Stomach smooth muscle (tissue), 2 donors: ENCODE measurements around the gene ZBTB44.
"Not testable (repeated sequence)": the region's sequence is repeated elsewhere in the genome, so short reads cannot be mapped to it uniquely, and the experiment has no call there.

Experiments used
- H3K27ac ChIP-seq: one replicate; pipeline ENCODE4 v1.7.0; 2013; ENCODE audit warnings: mild to moderate bottlenecking, low read length, inconsistent platforms
- H3K27me3 ChIP-seq, 2 donors: one replicate each; pipeline ENCODE4 v1.7.0; 2013; ENCODE audit warnings: low read length in 2 of 2; ENCODE audit not compliant: insufficient read depth in 2 of 2, control insufficient read depth in 1 of 2
- H3K36me3 ChIP-seq, 2 donors: one replicate each; pipeline ENCODE4 v1.7.0; 2013; ENCODE audit warnings: low read length in 2 of 2; ENCODE audit not compliant: control insufficient read depth in 2 of 2, insufficient read depth in 2 of 2
- H3K4me1 ChIP-seq: one replicate; pipeline ENCODE4 v1.7.0; 2013; ENCODE audit warnings: low read length; ENCODE audit not compliant: control insufficient read depth, insufficient read depth
- H3K4me3 ChIP-seq, 2 donors: one replicate each; pipeline ENCODE4 v1.7.0; 2013; ENCODE audit warnings: low read length in 2 of 2
- H3K9ac ChIP-seq, 2 donors: one replicate each; pipeline ENCODE4 v1.7.0; 2013; ENCODE audit warnings: low read length in 2 of 2, mild to moderate bottlenecking in 1 of 2
- H3K9me3 ChIP-seq, 2 donors: one replicate each; pipeline ENCODE4 v1.7.0; 2013; ENCODE audit warnings: low read length in 2 of 2; ENCODE audit not compliant: control insufficient read depth in 2 of 2
- donor health status: healthy.
- donor health status: Pancreatic carcinoma.

Gene ZBTB44

DNA sequence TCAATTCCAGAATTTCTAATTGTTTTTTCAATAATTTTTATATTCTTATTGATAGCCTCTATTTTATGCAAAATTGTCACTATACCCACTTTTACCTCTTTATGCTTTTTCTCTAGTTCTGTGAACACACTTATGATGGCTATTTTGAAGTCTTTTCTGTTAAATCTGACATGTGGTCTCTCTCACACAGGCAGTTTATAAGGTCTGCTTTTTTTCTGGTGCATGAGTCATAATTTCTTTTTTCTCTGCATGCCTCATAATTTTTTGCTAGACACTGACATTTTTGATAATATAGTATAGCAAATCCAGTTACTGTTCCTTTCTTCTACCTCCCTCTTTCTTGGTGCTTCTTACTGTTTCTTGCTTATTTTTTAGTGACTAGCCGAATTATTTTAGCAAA, 36.0 kb downstream of the ZBTB44 start:
- Histone ChIP-seq H3K27ac (no peak overlapping the region), H3K4me3 (no peak overlapping the region), H3K36me3 (no peaks in the 10 kb centered on the region), H3K9me3 (peaks cover 0 to 5% of the 10 kb centered on the region in 2 donors), H3K9ac (no peak overlapping the region), H3K27me3 (no peaks in the 10 kb centered on the region), H3K4me1 (no peaks in the 10 kb centered on the region)

DNA sequence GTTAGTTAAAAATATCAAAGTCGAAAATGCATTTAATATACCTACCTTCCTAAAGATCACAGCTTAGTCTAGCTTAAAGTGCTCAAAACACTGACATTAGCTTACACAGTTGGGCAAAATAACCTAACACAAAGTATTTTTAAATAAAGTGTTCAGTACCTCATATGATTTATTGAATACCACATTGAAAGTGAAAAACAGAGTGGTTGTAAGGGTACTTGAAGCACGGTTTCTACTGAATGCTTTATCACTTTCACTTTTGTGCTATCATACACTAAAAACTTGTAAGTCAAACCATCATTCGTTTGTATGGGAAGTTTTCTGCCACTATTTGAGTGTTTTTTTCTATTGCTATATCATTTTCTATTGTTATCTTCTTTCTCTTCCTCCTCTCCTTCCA, 36.6 kb downstream of the ZBTB44 start:
- H3K36me3 ChIP-seq, result no peaks in the 10 kb centered on the region
- H3K27me3 ChIP-seq, result no peaks in the 10 kb centered on the region
- H3K4me3 ChIP-seq, result no peak overlapping the region
- H3K9me3 ChIP-seq, result peaks cover 0 to 5% of the 10 kb centered on the region in 2 donors
- H3K27ac ChIP-seq, result no peak overlapping the region
- no peaks in the 10 kb centered on the region for H3K4me1 ChIP-seq
- H3K9ac ChIP-seq, result no peak overlapping the region

DNA sequence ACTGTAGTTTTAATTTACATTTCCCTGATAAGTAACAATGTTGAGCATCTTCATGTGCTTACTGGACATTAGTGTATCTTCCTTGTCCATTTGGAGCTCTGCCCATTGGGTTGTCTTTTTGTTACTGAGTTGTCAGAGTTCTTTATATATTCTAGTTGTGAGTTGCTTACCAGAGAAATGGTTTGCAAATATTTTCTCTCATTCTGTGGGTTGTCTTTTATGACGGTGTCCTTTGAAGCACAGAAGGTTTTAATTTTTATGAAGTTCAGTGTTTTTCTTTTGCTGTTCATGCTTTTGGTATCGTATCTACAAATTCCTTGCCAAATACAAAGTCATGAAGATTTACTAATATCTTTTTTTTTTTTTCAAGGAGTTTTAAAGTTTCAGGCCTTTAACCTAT, 42.4 kb downstream of the ZBTB44 start:
- H3K36me3 ChIP-seq, result no peaks in the 10 kb centered on the region
- H3K9me3 ChIP-seq, result no peaks in the 10 kb centered on the region
- H3K9ac ChIP-seq, result no peak overlapping the region
- H3K4me1 ChIP-seq, result no peaks in the 10 kb centered on the region
- H3K27me3 ChIP-seq, result no peaks in the 10 kb centered on the region
- no peak overlapping the region for H3K27ac ChIP-seq
- H3K4me3 ChIP-seq, result no peak overlapping the region

DNA sequence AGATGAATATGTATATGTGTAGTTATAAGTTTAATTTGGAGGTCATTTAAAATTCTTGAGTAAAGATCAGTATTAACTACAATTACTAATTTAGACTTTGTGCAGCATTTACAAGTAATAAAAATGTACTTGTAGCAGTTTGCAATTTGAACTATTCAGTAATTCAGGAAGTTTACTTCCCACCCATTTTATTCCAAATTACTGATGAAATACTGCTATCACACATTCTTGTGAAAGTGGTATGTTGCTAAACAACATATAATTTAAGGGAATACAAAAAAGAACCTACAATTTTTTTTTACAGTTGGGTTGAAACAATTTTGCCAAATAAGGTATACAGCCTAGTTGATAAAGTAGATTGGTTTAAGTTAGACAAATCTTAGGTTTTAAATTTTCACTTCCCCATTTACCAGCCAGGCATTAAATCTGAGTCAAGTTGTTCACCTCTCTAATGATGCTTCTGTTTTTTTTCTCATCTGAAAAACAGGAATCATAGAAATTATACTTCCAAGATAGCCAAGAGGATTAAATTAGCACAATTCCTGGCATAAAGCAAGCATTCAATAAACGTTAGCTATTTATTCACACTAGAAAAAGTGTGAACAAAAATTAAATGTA, 45.3 kb downstream of the ZBTB44 start:
- Histone ChIP-seq H3K4me1 (no peaks in the 10 kb centered on the region), H3K36me3 (peaks cover 0 to 2% of the 10 kb centered on the region in 2 donors), H3K9me3 (no peaks in the 10 kb centered on the region), H3K9ac (no peak overlapping the region), H3K27me3 (no peaks in the 10 kb centered on the region), H3K4me3 (no peak overlapping the region), H3K27ac (no peak overlapping the region)

DNA sequence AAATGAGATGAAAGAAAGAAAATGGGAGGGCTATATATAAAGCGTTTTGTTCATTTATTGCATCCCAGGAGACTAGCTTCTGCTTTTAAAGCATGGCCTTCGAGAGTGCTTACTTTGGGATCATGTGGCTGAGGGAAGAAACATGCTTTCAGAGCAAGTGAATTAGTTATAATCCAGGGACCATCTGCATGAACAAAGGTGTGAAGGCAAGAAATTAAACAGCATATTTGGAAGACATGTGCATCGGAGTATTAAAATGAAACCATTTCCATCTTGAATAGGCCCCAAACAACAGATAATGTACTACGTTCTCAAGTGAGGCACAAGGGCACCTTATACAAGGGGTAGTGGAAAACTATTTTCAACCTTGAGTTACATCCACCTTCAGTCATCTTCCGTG, 51.4 kb downstream of the ZBTB44 start:
- Histone ChIP-seq H3K9me3 (no peaks in the 10 kb centered on the region), H3K36me3 (peaks cover 0 to 7% of the 10 kb centered on the region in 2 donors), H3K4me3 (no peak overlapping the region), H3K27ac (no peak overlapping the region), H3K9ac (no peak overlapping the region), H3K4me1 (no peaks in the 10 kb centered on the region), H3K27me3 (no peaks in the 10 kb centered on the region)

DNA sequence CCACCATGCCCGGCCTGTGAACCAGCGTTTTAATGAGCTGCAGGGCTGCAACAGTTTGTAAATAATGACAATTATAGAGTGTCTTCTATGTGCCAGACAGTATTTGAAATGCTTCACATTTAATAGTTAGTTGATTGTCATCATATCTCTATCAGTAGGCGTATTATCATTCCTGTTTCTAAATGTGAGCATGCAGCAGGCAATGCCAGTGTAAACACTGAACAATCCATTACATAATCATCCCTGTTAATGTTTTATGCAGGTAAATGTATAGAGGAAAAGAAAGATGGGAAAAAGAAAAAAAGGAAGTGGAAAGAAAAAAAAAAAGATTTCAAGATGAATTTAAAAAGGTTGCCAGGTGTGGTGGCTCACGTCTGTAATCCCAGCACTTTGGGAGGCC, 52.3 kb downstream of the ZBTB44 start:
- H3K4me1 ChIP-seq, result no peaks in the 10 kb centered on the region
- no peak overlapping the region for H3K9ac ChIP-seq
- H3K4me3 ChIP-seq, result no peak overlapping the region
- H3K27ac ChIP-seq, result no peak overlapping the region
- H3K36me3 ChIP-seq, result peaks cover 0 to 7% of the 10 kb centered on the region in 2 donors
- no peaks in the 10 kb centered on the region for H3K27me3 ChIP-seq
- H3K9me3 ChIP-seq, result no peaks in the 10 kb centered on the region

DNA sequence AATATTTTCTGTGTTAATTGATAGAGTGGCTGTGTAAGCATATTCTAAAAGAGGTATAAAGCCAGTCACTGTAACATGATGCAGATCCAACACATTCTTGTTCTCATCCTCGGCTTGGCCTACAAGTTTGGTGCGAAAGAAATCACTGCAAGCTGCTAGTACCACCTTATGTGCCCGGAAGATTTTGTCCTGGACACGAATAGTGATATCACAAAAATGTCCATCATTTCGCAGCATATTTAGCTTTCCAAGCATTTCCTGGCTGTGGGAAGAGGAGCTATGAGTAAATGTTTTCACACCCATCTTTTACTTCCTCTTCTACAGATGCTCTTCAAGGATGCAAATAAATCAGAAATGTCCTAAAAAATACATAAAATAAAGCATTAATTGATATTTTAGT, 53.1 kb downstream of the ZBTB44 start:
- H3K27ac ChIP-seq, result no peak overlapping the region
- peaks cover 0 to 7% of the 10 kb centered on the region in 2 donors for H3K36me3 ChIP-seq
- H3K27me3 ChIP-seq, result no peaks in the 10 kb centered on the region
- no peaks in the 10 kb centered on the region for H3K9me3 ChIP-seq
- no peak overlapping the region for H3K9ac ChIP-seq
- no peak overlapping the region for H3K4me3 ChIP-seq
- no peaks in the 10 kb centered on the region for H3K4me1 ChIP-seq

DNA sequence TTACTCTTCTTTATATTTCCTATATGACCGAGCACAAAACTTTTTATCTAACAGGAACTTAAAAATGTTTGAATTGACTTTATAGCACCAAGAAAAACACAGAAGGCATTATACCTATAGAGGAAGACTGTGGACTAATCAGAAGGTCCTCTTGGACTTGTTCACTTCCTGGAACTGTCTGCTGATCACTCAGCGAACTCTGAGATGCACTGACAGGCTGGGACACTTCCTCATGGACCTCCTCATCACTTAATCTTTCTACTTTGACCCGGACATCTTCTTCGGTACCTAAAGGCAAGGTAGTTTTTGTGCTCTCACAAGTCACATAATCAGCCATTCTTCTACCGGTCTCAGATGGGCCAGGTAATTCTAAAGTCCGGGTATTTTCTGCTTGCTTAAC, 54.0 kb downstream of the ZBTB44 start:
- no peaks in the 10 kb centered on the region for H3K27me3 ChIP-seq
- H3K9ac ChIP-seq, result no peak overlapping the region
- no peaks in the 10 kb centered on the region for H3K4me1 ChIP-seq
- no peak overlapping the region for H3K27ac ChIP-seq
- peaks cover 0 to 5% of the 10 kb centered on the region in 2 donors for H3K36me3 ChIP-seq
- H3K4me3 ChIP-seq, result no peak overlapping the region
- H3K9me3 ChIP-seq, result no peaks in the 10 kb centered on the region

DNA sequence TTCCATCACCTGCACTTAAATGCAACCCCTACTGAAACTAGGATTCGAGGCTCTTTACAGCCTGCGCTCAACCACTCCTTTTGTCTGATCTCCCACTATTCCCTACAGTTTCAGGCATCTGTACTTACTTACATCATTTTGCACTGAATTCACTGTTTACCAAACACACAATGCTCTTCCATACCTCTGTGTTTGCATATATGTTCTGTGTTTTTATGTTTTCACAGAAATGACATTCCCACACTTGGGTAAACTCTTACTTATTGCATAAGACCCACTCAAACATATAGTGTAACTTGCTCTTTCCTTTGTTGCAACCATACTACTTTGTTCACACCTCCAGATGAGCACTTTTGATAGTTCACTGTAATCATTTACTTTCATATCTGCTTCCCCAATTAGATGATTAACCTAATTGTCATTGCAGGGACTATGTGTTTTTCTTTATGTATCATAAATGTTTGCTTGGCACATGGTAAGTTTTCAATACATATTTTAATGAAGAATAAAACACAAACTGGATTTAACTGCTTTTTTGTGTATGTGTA, 54.6 kb downstream of the ZBTB44 start:
- Histone ChIP-seq H3K36me3 (peaks cover 0 to 5% of the 10 kb centered on the region in 2 donors), H3K27ac (no peak overlapping the region), H3K27me3 (no peaks in the 10 kb centered on the region), H3K9ac (no peak overlapping the region), H3K9me3 (no peaks in the 10 kb centered on the region), H3K4me1 (no peaks in the 10 kb centered on the region), H3K4me3 (no peak overlapping the region)

DNA sequence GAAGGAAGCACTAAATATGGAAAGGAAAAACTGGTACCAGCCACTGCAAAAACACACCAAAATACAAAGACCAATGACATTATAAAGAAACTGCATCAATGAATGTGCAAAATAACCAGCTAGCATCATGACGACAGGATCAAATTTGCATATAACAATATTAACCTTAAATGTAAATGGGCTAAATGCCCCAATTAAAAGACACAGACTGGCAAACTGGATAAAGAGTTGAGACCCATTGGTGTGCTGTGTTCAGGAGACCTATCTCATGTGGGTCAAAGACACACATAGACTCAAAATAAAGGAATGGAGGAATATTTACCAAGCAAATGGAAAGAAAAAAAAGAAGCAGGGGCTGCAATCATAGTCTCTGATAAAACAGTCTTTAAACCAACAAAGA, 63.0 kb downstream of the ZBTB44 start:
- not testable (repeated sequence) for H3K36me3 ChIP-seq, H3K9me3 ChIP-seq, H3K27me3 ChIP-seq, H3K9ac ChIP-seq, H3K4me1 ChIP-seq, H3K4me3 ChIP-seq, H3K27ac ChIP-seq

DNA sequence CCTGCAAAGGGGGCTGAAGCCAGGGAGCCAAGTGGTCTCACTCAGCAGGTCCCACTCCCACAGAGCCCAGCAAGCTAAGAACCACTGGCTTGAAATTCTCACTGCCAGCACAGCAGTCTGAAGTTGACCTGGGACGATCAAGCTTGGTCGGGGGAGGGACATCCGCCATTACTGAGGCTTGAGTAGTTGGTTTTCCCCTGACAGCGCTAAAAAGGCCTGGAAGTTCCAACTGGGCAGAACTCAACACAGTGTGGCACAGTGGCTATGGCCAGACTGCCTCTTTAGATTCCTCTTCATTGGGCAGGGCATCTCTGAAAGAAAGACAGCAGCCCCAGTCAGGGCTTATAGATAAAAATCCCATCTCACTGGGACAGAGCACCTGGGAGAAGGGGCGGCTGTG, 64.8 kb downstream of the ZBTB44 start:
- H3K27ac ChIP-seq, H3K4me1 ChIP-seq, H3K27me3 ChIP-seq: not testable (repeated sequence)

More for the DNA sequence above, 64.8 kb downstream of the ZBTB44 start:
- H3K36me3 ChIP-seq, H3K4me3 ChIP-seq, H3K9me3 ChIP-seq, H3K9ac ChIP-seq: not testable (repeated sequence)
